C4-2B (cell line): ENCODE results near the gene PSMB5.

Experiments used
- H3K27ac ChIP-seq: fragments of 450-650 bp; 2 replicates; pipeline ENCODE4 v1.5.1; 2017
- ZFX ChIP-seq: fragments of 450-650 bp; IDR thresholded peaks from 2 replicates; pipeline ENCODE4 v1.6.1; 2017
- TF ChIP-seq, protein P1 (sequence below): fragments of 450-650 bp; conservative IDR thresholded peaks from 2 replicates; pipeline ENCODE4 v1.5.1; 2017; ENCODE audit warnings: mild to moderate bottlenecking

Gene PSMB5

GRCh38 chr14:23000860-23001259 lies 33.8 kb downstream of the PSMB5 start:
- no peak overlapping the region for H3K27ac ChIP-seq
- no peak for TF ChIP-seq ZFX
- TF ChIP-seq, protein P1, sequence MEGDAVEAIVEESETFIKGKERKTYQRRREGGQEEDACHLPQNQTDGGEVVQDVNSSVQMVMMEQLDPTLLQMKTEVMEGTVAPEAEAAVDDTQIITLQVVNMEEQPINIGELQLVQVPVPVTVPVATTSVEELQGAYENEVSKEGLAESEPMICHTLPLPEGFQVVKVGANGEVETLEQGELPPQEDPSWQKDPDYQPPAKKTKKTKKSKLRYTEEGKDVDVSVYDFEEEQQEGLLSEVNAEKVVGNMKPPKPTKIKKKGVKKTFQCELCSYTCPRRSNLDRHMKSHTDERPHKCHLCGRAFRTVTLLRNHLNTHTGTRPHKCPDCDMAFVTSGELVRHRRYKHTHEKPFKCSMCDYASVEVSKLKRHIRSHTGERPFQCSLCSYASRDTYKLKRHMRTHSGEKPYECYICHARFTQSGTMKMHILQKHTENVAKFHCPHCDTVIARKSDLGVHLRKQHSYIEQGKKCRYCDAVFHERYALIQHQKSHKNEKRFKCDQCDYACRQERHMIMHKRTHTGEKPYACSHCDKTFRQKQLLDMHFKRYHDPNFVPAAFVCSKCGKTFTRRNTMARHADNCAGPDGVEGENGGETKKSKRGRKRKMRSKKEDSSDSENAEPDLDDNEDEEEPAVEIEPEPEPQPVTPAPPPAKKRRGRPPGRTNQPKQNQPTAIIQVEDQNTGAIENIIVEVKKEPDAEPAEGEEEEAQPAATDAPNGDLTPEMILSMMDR: no peak

DNA sequence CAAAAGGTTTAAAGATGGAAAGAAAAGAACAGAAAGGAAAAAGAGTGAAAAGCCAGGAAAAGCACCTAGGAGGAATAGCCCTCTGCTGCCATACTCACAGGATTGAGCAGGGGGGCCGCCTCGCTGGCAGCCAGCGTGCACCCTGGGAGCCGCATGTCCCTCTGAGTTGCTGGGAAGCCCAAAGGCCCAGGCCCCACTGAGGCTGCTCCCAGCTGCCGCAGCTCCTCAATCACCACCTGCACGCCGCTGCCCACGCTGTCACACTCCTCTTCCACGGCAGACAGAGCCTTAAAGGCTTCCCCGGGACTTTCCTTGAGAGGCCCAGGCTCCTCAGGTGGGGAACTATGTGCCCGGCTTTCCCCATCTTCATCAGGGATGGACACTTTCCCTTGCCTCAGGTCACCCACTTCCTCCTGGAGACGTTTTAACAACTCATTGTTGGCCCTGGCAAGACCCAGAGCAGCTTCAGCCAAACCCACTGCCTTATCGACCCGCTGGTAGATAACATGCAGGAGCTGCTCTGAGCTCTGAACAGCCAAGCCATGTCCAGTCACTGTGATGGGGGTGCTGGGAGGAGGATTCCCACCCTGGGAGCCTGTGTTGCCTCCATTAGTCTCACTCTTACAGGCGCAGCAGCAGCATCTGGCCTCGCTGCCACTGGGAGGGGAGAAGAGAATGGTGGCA lies 36.2 kb downstream of the PSMB5 start:
- TF ChIP-seq, protein P1: no peak
- H3K27ac ChIP-seq: no peak overlapping the region

GRCh38 chr14:22997676-22998323 lies 36.9 kb downstream of the PSMB5 start:
- no peak overlapping the region for H3K27ac ChIP-seq
- TF ChIP-seq, protein P1: no peak
- no peak for TF ChIP-seq ZFX

GRCh38 chr14:22996768-22997654 lies 37.7 kb downstream of the PSMB5 start:
- no peak for TF ChIP-seq ZFX
- TF ChIP-seq, protein P1: no peak
- no peak overlapping the region for H3K27ac ChIP-seq

- TF ChIP-seq, protein P1: no peak
- TF ChIP-seq ZFX: no peak
- H3K27ac ChIP-seq: no peak overlapping the region
Measured at GRCh38 chr14:22995889-22996625, 38.6 kb downstream of the PSMB5 start.

DNA sequence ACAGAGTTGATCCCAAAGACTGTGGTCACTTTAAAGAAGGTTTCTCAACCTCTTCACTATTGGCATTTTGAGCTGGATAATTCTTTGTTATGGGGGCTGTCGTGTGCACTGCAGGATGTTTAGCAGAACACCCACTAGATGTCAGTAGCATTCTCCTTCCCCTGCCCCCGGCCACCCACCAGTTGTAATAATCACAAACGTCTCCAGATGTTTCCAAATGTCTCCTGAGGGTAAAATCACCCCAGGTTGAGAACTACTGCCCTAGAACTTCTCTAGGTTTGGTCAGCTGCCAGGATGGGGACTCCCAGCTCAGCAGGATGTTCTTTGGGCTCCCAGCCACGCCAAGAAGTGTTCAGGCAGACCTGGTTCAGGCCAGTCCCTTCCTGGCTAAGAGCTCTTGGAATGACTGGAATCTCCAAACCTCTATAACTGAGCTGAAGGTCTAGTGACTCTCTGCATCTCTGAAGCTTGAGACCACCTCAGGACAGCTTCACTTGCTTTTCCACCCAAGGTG lies 39.9 kb downstream of the PSMB5 start:
- TF ChIP-seq, protein P1: peak; percentile 58
- no peak for TF ChIP-seq ZFX
- H3K27ac ChIP-seq: no peak overlapping the region
